ENCODE data around the gene SEC31A. TPM values are rescaled to one million over a fixed set of nuclear protein-coding genes. Genes with fewer than 3 reads are reported as not detected.

The SEC31A gene
- total and polyA plus RNA-seq, 7 donors = 67.9 to 197 (median 121) TPM

GRCh38 chr4:82799006-82799881, 91.7 kb downstream of the SEC31A start:
- Histone ChIP-seq H3K9me3 (no peaks in the 10 kb centered on the region), H3K4me1 (peaks cover 0 to 22% (median 16%) of the 10 kb centered on the region in 4 donors), H3K36me3 (no peaks in the 10 kb centered on the region), H3K27ac (peak overlapping the region; percentile 81 to 86 (median 82)), H3K27me3 (no peaks in the 10 kb centered on the region), H3K4me3 (peak overlapping the region; percentile 78 to 93 (median 84))
- intact Hi-C loops (cut with DNase I) = loop anchor here (1.0 to 10.0 kb wide), 4 partner anchors 236 to 483 kb away; partner anchors contain the start of genes COPS4, COQ2 and HNRNPD
- TF ChIP-seq EP300 (IDR thresholded peaks at IDR 0.05) = no peak
- TF ChIP-seq, protein P1, sequence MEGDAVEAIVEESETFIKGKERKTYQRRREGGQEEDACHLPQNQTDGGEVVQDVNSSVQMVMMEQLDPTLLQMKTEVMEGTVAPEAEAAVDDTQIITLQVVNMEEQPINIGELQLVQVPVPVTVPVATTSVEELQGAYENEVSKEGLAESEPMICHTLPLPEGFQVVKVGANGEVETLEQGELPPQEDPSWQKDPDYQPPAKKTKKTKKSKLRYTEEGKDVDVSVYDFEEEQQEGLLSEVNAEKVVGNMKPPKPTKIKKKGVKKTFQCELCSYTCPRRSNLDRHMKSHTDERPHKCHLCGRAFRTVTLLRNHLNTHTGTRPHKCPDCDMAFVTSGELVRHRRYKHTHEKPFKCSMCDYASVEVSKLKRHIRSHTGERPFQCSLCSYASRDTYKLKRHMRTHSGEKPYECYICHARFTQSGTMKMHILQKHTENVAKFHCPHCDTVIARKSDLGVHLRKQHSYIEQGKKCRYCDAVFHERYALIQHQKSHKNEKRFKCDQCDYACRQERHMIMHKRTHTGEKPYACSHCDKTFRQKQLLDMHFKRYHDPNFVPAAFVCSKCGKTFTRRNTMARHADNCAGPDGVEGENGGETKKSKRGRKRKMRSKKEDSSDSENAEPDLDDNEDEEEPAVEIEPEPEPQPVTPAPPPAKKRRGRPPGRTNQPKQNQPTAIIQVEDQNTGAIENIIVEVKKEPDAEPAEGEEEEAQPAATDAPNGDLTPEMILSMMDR (IDR thresholded peaks at IDR 0.05) = no peak
- WGBS, 2 donors = 3 to 5% methylated on average over 25 of the region's 25 CpGs
- DNase-seq = no peak

GRCh38 chr4:82798168-82799005, 92.6 kb downstream of the SEC31A start, which contains the start of gene SCD5:
Gene SCD5, minus strand, starts transcription at chr4:82798796. Its CDS starts 259 bp downstream, at chr4:82798537.
- intact Hi-C loops (cut with DNase I) = loop anchor here (1.0 to 10.0 kb wide), 4 partner anchors 236 to 484 kb away; partner anchors contain the start of genes COPS4, COQ2 and HNRNPD
- peak within 1 kb of the TSS; percentile 78 to 93 (median 84) for H3K4me3 ChIP-seq
- DNase-seq = peak; percentile 91
- no peaks in the 10 kb centered on the region for H3K36me3 ChIP-seq
- peaks cover 0 to 22% (median 16%) of the 10 kb centered on the region in 4 donors for H3K4me1 ChIP-seq
- peak within 1 kb of the TSS; percentile 81 to 86 (median 82) for H3K27ac ChIP-seq
- 1% methylated on average over 94 of the region's 94 CpGs for WGBS, 2 donors
- no peaks in the 10 kb centered on the region for H3K27me3 ChIP-seq
- no peaks in the 10 kb centered on the region for H3K9me3 ChIP-seq
- TF ChIP-seq POLR2A (IDR thresholded peaks at IDR 0.05) (no peak), POLR2AphosphoS5 (IDR thresholded peaks at IDR 0.05) (peak in 3 of 4 donors; percentile 36 to 62 (median 62))

DNA sequence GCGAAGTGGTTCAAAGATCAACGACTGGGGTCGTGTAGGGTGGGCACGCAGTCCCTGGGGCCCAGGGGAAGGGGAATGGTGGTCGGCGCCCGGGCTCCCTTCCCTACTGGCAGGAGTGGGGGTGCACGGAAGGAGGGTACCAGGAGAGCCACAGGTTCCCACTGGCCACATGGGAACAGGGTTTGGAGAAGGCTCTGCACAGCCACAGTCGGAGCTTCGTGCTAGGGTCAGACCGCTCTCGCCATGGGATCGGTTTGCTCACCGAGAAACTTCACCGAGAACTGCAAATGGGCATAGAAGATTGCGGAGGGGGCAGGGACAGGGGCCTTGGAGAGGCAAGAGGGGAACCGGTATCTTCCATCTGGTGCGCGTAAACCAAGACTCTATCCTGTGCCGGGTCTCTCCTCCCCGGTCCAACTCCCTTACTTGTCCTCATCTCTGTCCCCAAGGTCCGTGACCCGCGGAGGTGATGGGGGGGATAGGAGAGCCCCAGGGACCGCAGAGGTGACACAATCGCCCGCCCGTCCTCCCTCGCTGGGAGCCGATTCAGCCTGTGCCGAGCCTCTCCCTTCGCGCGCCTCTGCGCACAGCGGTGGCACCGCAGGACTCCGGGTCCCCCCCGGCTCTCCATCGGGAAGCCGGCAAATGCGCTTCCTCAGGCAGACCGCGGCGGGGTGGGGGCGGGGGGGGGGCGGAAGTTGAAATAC, 93.4 kb downstream of the SEC31A start:
- WGBS, 2 donors = 6% methylated on average over 47 of the region's 47 CpGs
- peak overlapping the region; percentile 78 to 93 (median 84) for H3K4me3 ChIP-seq
- intact Hi-C loops (cut with DNase I) = loop anchor here (5.0 to 10.0 kb wide), 3 partner anchors 237 to 485 kb away; partner anchors contain the start of genes COPS4, COQ2 and HNRNPD
- no peaks in the 10 kb centered on the region for H3K27me3 ChIP-seq
- no peaks in the 10 kb centered on the region for H3K36me3 ChIP-seq
- H3K4me1 ChIP-seq = peaks cover 0 to 22% (median 16%) of the 10 kb centered on the region in 4 donors
- H3K27ac ChIP-seq = peak overlapping the region; percentile 81 to 86 (median 82)
- no peaks in the 10 kb centered on the region for H3K9me3 ChIP-seq
- no peak for TF ChIP-seq EP300 (IDR thresholded peaks at IDR 0.05)
- TF ChIP-seq POLR2A (IDR thresholded peaks at IDR 0.05) = no peak
- TF ChIP-seq, protein P1 (IDR thresholded peaks at IDR 0.05) = no peak
- no peak for TF ChIP-seq POLR2AphosphoS5 (IDR thresholded peaks at IDR 0.05)
- DNase-seq = peak; percentile 75

- no peak for TF ChIP-seq POLR2A (IDR thresholded peaks at IDR 0.05)
- TF ChIP-seq, protein P1 (IDR thresholded peaks at IDR 0.05) = no peak
- TF ChIP-seq POLR2AphosphoS5 (IDR thresholded peaks at IDR 0.05) = peak in 1 of 4 donors; percentile 10
- WGBS, 2 donors = 33 to 57% methylated on average over 6 of the region's 6 CpGs
- Histone ChIP-seq H3K9me3 (no peaks in the 10 kb centered on the region), H3K27ac (peak overlapping the region; percentile 81 to 86 (median 82)), H3K27me3 (no peaks in the 10 kb centered on the region), H3K36me3 (no peaks in the 10 kb centered on the region), H3K4me3 (peak overlapping the region; percentile 78 to 93 (median 84)), H3K4me1 (peaks cover 0 to 22% (median 16%) of the 10 kb centered on the region in 4 donors)
- intact Hi-C loops (cut with DNase I) = loop anchor here (5.0 to 10.0 kb wide), 3 partner anchors 238 to 485 kb away; partner anchors contain the start of genes COPS4, COQ2 and HNRNPD
- no peak for DNase-seq
These were observed 93.9 kb downstream of the SEC31A start for GRCh38 chr4:82797040-82797404.

Data from sigmoid colon (tissue), 7 donors.